ENCODE results near the gene ADCY2. TPM values are rescaled to one million over a fixed set of nuclear protein-coding genes. Genes with fewer than 3 reads are reported as not detected.

The ADCY2 gene
- total RNA-seq, 1 donor from 2014 or later: not detected

DNA sequence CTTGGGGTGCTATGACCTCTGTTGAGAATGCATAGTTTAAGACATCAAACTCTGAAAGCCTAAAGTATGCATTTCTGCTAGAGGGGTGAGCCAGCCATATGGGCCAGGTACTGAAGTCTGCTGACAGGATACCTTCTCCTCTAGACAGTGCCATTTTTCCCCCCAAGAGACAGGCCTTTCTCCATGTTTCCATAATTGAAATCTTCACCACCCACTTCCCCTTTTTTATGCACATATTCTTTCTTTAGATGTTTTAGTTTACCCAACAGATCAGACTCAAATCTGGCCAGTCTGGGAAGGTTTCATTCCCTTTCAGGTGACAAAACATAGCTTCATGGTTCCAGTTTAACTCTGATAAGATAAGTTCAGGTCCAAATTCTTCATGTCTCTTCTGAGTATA lies 212.8 kb downstream of the ADCY2 start:
- Mint-ChIP-seq H3K4me1 (ENCODE audit: low read depth) (no peaks in the 10 kb centered on the region), H3K27me3 (ENCODE audit: insufficient read depth) (no peaks in the 10 kb centered on the region), H3K36me3 (ENCODE audit: low read depth) (no peaks in the 10 kb centered on the region), H3K9me3 (no peaks in the 10 kb centered on the region), H3K4me3 (no peak overlapping the region), H3K27ac (no peak overlapping the region)
- no peak for DNase-seq (ENCODE audit: low spot score)
- intact Hi-C loops (cut with micrococcal nuclease): no loop called here

DNA sequence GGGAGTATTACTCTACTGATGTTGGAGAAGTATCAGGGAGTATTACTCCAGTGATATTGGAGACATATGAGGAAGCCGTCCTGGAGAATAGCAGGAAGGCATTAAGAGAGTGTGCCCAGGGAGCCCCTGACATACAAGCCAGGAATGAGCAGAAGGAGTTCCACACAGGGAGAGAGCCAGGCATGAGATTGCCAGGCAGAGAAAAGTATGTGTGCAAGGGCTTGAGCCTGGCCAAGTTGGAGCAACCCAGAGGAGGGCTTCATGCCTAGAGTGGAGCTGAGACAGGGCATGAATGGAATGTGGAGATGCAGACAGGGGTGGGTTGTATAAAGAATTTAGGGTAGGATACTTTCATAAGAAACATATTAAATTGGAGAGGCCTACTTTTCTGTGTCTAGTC lies 213.8 kb downstream of the ADCY2 start:
- intact Hi-C loops (cut with micrococcal nuclease): no loop called here
- DNase-seq (ENCODE audit: low spot score): no peak
- Mint-ChIP-seq H3K4me3 (no peak overlapping the region), H3K27ac (no peak overlapping the region), H3K9me3 (no peaks in the 10 kb centered on the region), H3K36me3 (ENCODE audit: low read depth) (no peaks in the 10 kb centered on the region), H3K4me1 (ENCODE audit: low read depth) (no peaks in the 10 kb centered on the region), H3K27me3 (ENCODE audit: insufficient read depth) (no peaks in the 10 kb centered on the region)

DNA sequence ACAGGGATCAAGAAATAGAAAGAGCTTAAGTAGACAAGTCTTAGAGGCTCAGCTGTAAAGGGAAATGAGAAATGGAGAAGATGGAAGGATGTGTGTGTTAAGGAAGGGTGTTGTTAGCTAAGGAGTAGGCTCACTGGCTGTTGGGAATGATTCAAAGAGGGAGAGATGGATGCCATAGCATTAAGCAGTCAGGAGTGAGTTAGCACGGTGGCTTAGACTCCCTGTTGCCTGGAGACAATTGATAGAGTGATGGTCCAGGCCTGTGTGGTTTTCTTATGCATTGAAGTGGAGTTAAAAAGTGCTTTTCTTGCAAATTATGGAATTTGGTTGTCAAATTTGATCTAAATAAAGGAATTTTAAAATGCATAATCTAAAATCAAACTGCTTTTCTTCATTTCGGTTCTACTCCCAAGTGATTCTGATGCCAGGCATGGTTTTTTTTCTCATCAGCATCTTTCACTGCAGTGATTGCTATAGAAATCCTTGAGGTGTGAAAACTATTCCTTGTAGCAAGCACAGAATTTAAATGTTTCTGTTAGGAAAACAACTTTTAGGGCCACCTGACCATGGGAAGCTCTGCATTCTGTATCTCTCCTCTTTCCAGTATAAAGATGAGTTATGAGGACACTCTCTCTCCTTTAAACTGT lies 214.7 kb downstream of the ADCY2 start:
- DNase-seq (ENCODE audit: low spot score): no peak
- intact Hi-C loops (cut with micrococcal nuclease): no loop called here
- Mint-ChIP-seq H3K9me3 (no peaks in the 10 kb centered on the region), H3K36me3 (ENCODE audit: low read depth) (no peaks in the 10 kb centered on the region), H3K27ac (no peak overlapping the region), H3K4me1 (ENCODE audit: low read depth) (no peaks in the 10 kb centered on the region), H3K4me3 (no peak overlapping the region), H3K27me3 (ENCODE audit: insufficient read depth) (no peaks in the 10 kb centered on the region)

DNA sequence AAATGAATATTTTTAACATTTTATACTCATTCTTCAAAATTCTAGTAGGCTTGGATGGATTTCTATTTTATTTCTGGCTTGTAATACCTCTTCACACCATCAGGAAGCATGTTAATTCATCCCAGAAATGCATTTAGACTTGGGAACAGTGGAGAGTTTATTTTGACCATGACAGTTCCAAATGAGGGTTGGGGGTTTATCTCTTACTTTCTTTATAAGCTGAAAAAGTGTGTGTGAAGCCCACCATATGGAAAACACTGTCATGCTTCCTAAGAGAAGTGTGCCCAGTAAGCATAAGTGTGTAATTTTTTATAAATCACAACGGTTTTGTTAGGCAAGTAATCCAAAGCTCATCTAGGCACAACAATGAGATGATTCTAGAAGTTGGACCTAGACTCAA lies 215.6 kb downstream of the ADCY2 start:
- intact Hi-C loops (cut with micrococcal nuclease): no loop called here
- H3K9me3 Mint-ChIP-seq: no peaks in the 10 kb centered on the region
- no peaks in the 10 kb centered on the region for H3K36me3 Mint-ChIP-seq (ENCODE audit: low read depth)
- no peak overlapping the region for H3K4me3 Mint-ChIP-seq
- no peak for DNase-seq (ENCODE audit: low spot score)
- no peaks in the 10 kb centered on the region for H3K27me3 Mint-ChIP-seq (ENCODE audit: insufficient read depth)
- H3K4me1 Mint-ChIP-seq (ENCODE audit: low read depth): no peaks in the 10 kb centered on the region
- H3K27ac Mint-ChIP-seq: no peak overlapping the region

DNA sequence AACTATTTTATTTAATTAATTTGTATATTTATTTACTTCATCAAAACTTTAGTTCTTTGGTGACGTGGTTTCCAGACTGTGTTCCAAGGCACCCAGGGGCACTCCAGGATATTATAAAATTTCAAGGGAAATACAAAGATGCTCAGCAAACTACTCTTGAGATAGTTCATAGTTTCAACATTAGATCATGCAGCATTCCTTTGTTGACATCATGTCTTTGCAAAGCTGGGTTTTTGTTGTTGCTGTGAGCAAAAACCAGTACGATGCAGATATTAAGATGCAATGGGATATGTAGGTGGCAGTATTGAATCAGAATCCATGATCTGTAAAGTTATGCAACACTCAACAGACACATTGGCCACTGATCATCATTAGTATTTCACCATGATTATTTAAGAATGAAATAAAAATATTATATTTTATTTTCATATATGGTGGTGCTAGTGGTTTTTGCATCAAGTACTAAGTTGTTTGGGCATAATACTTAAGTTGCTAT lies 219.7 kb downstream of the ADCY2 start:
- Mint-ChIP-seq H3K4me3 (no peak overlapping the region), H3K27me3 (ENCODE audit: insufficient read depth) (no peaks in the 10 kb centered on the region), H3K9me3 (no peaks in the 10 kb centered on the region), H3K4me1 (ENCODE audit: low read depth) (no peaks in the 10 kb centered on the region), H3K27ac (no peak overlapping the region), H3K36me3 (ENCODE audit: low read depth) (no peaks in the 10 kb centered on the region)
- no peak for DNase-seq (ENCODE audit: low spot score)
- intact Hi-C loops (cut with micrococcal nuclease): no loop called here

DNA sequence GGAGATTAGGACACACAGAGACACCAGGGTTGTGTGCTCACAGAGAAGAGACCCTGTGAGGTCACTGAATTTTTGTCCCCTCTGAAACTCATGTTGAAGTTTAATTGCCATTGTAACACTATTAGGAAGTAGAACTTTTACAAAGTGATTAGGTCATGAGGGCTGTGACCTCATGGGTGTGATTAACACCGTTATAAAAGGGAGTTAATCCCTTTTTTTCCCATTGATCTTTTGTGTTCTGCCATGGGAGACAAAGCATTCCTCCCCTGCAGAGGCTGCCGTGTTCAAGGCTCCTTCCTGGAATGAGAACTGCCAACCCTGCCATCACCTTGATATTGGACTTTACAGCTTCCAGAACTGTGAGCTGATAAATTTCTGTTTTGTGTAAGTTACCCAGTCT lies 221.0 kb downstream of the ADCY2 start:
- intact Hi-C loops (cut with micrococcal nuclease): no loop called here
- H3K27ac Mint-ChIP-seq: no peak overlapping the region
- no peaks in the 10 kb centered on the region for H3K27me3 Mint-ChIP-seq (ENCODE audit: insufficient read depth)
- no peaks in the 10 kb centered on the region for H3K4me1 Mint-ChIP-seq (ENCODE audit: low read depth)
- DNase-seq (ENCODE audit: low spot score): no peak
- H3K36me3 Mint-ChIP-seq (ENCODE audit: low read depth): no peaks in the 10 kb centered on the region
- no peaks in the 10 kb centered on the region for H3K9me3 Mint-ChIP-seq
- H3K4me3 Mint-ChIP-seq: no peak overlapping the region

DNA sequence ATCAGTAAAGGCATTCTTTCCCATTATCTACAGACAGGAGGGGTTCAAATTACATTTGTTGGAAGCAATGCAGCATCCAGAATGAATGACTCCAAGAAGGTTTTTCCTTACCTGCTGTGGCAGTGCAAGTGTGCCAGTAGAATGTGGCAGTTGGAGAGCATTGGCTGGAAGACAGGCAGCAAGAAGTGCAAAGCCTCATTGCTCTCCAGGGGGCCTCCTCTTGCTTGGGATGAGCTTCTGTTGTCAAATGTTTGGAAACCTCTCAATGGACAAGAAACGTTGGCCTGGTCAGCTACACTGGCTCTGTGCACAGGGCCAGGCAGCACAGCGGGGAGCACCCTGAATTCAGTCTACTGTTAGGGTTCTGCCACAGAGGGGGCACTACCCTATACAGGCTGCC lies 226.6 kb downstream of the ADCY2 start:
- no peak overlapping the region for H3K27ac Mint-ChIP-seq
- no peaks in the 10 kb centered on the region for H3K4me1 Mint-ChIP-seq (ENCODE audit: low read depth)
- DNase-seq (ENCODE audit: low spot score): no peak
- no peaks in the 10 kb centered on the region for H3K27me3 Mint-ChIP-seq (ENCODE audit: insufficient read depth)
- no peaks in the 10 kb centered on the region for H3K9me3 Mint-ChIP-seq
- intact Hi-C loops (cut with micrococcal nuclease): no loop called here
- H3K36me3 Mint-ChIP-seq (ENCODE audit: low read depth): no peaks in the 10 kb centered on the region
- no peak overlapping the region for H3K4me3 Mint-ChIP-seq

DNA sequence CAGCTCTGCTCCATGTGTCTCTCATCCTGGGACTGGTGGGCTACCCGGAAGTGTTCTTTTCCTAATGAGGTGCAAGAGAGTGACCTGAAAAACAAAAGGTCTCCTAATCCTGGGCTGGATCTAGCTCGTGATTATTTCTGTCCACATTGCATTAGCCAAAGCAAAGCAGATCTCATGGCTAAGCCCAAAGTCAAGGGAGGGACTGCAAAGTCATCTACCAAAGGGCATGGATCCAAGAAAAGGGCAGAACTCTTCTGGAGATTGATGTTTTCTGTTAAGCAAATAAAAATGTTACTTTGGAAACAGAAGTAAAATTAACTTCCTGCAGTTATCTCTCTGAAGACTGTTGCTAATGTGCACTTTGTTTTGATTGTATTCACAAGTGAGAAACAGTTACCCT lies 229.8 kb downstream of the ADCY2 start:
- no peaks in the 10 kb centered on the region for H3K27me3 Mint-ChIP-seq (ENCODE audit: insufficient read depth)
- DNase-seq (ENCODE audit: low spot score): no peak

DNA sequence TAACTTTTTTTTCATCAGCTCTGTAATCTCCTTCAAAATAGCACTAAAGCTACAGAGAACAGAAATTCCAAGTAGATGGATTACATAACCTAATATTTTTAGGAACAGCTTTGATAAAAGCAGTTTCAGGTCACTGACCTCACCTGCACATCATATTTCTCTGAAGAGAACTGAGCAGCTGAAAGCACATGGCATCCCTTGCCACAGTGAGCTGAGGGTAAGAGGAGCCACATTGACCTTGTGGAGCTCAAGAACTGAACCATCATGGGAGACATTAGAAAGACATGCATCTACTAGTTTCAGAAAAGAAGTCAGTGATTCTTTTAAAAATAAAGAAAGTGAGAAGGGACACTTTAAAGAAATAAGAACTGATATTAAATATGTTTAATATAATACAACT lies 232.3 kb downstream of the ADCY2 start:
- H3K27ac Mint-ChIP-seq: no peak overlapping the region
- H3K27me3 Mint-ChIP-seq (ENCODE audit: insufficient read depth): no peaks in the 10 kb centered on the region
- H3K4me3 Mint-ChIP-seq: no peak overlapping the region
- intact Hi-C loops (cut with micrococcal nuclease): no loop called here
- no peaks in the 10 kb centered on the region for H3K9me3 Mint-ChIP-seq
- no peaks in the 10 kb centered on the region for H3K36me3 Mint-ChIP-seq (ENCODE audit: low read depth)
- no peaks in the 10 kb centered on the region for H3K4me1 Mint-ChIP-seq (ENCODE audit: low read depth)
- no peak for DNase-seq (ENCODE audit: low spot score)

More for the DNA sequence above, 229.8 kb downstream of the ADCY2 start:
- H3K9me3 Mint-ChIP-seq: no peaks in the 10 kb centered on the region
- intact Hi-C loops (cut with micrococcal nuclease): no loop called here
- no peaks in the 10 kb centered on the region for H3K4me1 Mint-ChIP-seq (ENCODE audit: low read depth)
- H3K27ac Mint-ChIP-seq: no peak overlapping the region
- no peak overlapping the region for H3K4me3 Mint-ChIP-seq
- H3K36me3 Mint-ChIP-seq (ENCODE audit: low read depth): no peaks in the 10 kb centered on the region

DNA sequence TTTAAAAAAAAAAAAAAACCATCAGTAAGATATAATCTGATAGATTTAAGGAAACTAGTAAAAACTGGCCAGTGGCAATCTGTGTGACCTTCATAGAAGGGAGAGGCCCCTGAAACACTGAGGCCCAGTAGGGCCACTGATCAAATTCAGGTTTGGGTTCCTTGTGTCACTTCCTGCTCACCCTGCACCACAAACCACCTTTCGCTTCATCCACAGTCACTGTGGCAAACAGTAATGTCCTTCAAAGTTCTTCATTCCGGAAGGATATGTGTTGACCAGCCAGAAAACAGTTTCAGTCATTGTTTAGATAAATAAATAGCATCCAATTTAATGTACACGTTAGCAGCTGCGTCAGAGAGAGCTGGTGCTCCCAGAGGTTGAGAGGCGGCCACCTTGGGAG lies 232.9 kb downstream of the ADCY2 start:
- Mint-ChIP-seq H3K36me3 (ENCODE audit: low read depth) (no peaks in the 10 kb centered on the region), H3K27me3 (ENCODE audit: insufficient read depth) (no peaks in the 10 kb centered on the region), H3K27ac (no peak overlapping the region), H3K4me3 (no peak overlapping the region), H3K9me3 (no peaks in the 10 kb centered on the region), H3K4me1 (ENCODE audit: low read depth) (no peaks in the 10 kb centered on the region)
- intact Hi-C loops (cut with micrococcal nuclease): no loop called here
- DNase-seq (ENCODE audit: low spot score): no peak

DNA sequence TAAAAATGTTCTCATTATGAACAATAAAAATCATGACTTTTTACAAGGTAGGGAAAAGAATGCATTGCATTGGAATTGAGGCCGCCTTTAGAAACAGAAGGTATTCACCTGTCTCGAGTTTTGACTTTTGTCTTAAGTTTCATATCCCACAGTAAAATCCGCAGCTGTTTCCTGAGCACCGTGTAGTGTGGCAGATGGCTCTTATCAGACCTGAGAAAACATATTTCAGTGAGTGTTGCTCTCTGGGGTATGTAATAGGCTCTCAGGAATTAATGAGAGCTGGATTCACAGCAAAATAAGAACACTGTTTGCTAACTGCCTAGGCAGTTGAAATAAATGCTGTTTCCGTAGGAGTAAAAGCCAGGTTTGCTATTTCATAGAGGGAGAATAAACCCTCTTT lies 233.6 kb downstream of the ADCY2 start:
- Mint-ChIP-seq H3K27me3 (ENCODE audit: insufficient read depth) (no peaks in the 10 kb centered on the region), H3K4me3 (no peak overlapping the region), H3K4me1 (ENCODE audit: low read depth) (no peaks in the 10 kb centered on the region), H3K9me3 (no peaks in the 10 kb centered on the region), H3K27ac (no peak overlapping the region), H3K36me3 (ENCODE audit: low read depth) (no peaks in the 10 kb centered on the region)
- intact Hi-C loops (cut with micrococcal nuclease): no loop called here
- DNase-seq (ENCODE audit: low spot score): no peak

DNA sequence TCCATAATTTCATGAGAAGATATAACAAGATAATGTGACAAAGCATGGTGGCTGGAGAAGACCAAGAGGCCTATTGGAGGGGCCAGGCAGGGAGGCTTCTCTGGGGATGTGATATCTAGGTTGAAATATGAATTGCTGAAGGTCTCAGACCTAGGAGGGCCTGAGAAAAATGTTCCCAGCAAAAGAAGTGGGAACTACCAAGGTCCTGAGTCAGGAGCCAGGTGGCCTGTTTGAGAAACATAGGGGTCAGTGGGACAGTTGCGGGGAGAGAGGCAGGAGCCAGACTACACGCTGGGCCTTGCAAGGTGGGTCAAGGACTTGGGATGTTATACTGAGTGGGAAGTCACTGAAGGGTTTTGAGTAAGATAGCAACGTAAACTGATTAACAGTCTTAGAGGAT lies 238.9 kb downstream of the ADCY2 start:
- H3K4me1 Mint-ChIP-seq (ENCODE audit: low read depth): no peaks in the 10 kb centered on the region
- no peaks in the 10 kb centered on the region for H3K36me3 Mint-ChIP-seq (ENCODE audit: low read depth)
- no peak overlapping the region for H3K27ac Mint-ChIP-seq
- DNase-seq (ENCODE audit: low spot score): no peak
- H3K9me3 Mint-ChIP-seq: no peaks in the 10 kb centered on the region
- intact Hi-C loops (cut with micrococcal nuclease): no loop called here
- H3K4me3 Mint-ChIP-seq: no peak overlapping the region
- no peaks in the 10 kb centered on the region for H3K27me3 Mint-ChIP-seq (ENCODE audit: insufficient read depth)

DNA sequence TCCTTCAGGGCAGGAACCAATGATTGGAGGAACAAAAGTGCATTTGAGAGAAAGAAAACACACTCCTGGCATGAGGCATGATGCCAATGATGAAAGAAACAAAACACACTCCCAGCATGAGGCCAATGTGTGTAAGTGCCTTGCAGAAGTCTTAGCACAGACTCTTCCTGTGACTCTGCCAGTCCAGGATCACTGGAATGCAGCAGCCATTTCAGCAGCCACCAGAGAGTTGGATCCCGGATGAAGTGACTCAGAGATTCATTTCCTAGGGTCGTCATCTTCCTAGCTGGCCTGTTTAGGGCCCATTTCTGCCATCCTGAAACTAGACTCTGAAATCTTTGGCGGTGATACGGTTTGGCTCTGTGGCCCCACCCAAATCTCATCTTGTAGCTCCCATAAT lies 242.5 kb downstream of the ADCY2 start:
- DNase-seq (ENCODE audit: low spot score): no peak
- Mint-ChIP-seq H3K27ac (no peak overlapping the region), H3K36me3 (ENCODE audit: low read depth) (no peaks in the 10 kb centered on the region), H3K4me1 (ENCODE audit: low read depth) (no peaks in the 10 kb centered on the region), H3K27me3 (ENCODE audit: insufficient read depth) (no peaks in the 10 kb centered on the region), H3K4me3 (no peak overlapping the region), H3K9me3 (no peaks in the 10 kb centered on the region)
- intact Hi-C loops (cut with micrococcal nuclease): no loop called here

DNA sequence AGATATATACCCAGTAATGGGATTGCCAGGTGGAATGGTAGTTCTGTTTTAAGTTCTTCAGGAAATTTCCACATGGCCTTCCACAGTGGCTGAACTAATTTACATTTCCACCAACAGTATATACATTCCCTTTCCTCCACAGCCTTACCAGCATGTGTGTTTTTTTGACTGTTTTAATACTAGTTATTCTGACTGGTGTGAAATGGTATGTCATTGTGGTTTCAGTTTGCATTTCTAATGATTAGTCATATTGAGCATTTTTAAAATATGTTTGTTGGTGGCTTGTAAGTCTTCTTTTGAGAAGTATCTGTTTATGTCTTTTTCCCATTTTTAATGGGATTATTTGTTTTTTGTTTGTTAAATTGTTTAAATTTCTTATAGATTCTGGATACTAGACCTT lies 246.1 kb downstream of the ADCY2 start:
- Mint-ChIP-seq H3K27ac (no peak overlapping the region), H3K4me3 (no peak overlapping the region), H3K36me3 (ENCODE audit: low read depth) (no peaks in the 10 kb centered on the region), H3K4me1 (ENCODE audit: low read depth) (no peaks in the 10 kb centered on the region), H3K27me3 (ENCODE audit: insufficient read depth) (peaks cover 4% of the 10 kb centered on the region), H3K9me3 (no peaks in the 10 kb centered on the region)
- no peak for DNase-seq (ENCODE audit: low spot score)
- intact Hi-C loops (cut with micrococcal nuclease): no loop called here
